ENCODE measurements around the gene ZYG11B.
A peak's percentile ranks its signal among the peaks of the same experiment; 100 is the strongest.
"Not testable (repeated sequence)": the region's sequence is repeated elsewhere in the genome, so short reads cannot be mapped to it uniquely, and the experiment has no call there.

Gene ZYG11B

DNA sequence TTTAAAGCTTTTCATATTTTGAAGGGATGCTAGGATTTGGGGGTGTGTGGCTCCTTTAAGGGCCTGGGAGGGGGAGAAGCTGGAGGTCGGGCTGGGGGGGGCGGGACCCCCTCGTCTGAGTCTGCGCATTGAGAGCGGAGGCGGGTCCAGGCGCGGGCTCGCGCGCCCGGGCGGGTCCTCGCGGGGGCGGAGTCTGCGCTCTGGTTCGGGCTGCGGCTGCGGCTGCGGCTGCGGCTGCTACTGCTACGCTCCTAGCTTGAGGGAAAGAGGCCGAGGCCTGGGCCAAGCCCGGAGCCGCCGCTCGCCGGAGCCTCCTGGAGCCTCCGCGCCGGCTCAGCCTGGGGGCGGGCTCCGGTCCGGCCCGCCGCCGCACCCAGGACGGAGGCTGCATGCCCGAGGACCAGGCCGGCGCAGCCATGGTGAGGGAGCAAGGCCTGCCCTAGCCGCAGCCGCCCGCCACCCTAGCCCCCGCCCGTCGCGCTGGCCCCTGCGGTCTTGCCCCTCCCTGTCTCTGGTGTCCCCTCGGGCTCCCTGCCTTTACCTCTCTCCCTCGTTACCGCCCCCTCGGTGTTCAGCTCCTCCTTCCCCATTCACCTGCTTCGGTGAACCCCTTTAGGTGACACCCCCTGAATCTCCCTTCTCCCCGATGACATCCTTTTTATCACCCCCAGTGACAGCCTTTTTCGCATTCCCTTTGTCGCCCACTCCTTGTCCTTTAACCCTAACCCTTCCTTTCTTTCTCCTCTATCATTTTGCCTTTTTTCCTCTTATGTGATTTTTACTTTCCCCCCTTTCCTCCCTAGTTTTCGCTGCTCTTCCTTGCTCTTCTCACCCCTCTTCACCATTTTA, at the start of gene ZYG11B:
ZYG11B (plus strand) TSS at position 189 of the 849 bp plus-strand sequence; CDS start at position 390, 201 bp downstream.
- peak; percentile 70 to 88 (median 83) for DNase-seq (ENCODE audit: low read depth in 3 of 3)

DNA sequence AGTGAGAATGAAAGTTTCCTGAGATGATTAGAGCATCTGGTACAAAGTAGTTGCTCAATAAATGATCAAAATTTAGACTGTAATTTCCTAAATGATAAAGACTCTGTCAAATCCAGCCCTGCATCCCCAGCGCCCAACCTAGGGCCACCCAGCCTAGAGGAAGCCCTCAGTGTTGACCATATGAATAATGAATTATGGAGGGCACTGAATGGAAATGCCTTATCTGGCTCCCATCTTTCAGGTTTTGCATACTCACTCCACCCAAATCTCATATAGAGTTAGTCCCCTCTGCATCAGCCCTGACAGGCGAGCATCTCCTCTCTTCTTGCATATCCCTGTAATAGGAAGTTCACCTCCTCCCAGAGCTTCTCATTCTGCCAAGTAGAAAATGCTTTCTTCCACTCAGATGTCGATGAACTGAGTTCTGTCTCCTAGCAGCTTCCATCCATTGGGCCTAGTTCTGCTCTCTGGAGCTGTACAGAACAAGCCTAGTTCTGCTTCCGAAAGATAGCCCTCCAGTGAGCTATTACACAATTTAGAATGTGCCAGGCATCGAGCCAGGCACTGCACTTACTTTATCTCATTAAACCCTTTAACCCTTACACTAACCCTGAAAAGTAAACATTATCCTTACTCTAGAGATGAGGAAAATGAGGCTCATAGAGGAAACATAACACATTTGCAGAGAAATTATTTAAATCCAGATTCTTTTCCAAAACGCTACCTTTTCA, 49.0 kb upstream of the ZYG11B start:
- no peak for DNase-seq (ENCODE audit: low read depth in 3 of 3)

- no peak for DNase-seq (ENCODE audit: low read depth in 3 of 3)
Observed at GRCh38 chr1:52679048-52679447, 47.2 kb upstream of the ZYG11B start.

GRCh38 chr1:52679498-52679897, 46.8 kb upstream of the ZYG11B start:
- DNase-seq (ENCODE audit: low read depth in 3 of 3): no peak

DNA sequence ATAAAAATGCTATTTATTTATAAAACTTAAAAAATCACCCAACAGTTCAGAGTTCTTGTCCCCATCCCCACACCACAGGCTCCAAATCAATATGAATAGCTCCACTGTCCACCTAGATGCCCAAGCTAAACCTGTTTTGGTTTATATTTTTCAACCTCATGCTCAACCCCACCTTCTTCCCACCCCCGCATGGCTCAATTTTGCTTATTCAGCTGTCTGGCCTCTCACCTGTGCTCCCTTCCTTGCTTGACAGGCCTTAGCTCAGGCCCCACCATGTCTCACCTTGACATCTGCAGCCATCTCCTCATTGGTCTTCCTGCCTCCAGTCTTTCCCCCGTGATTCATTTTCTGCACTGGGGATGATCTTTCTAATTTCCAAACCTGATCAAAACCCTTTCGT, 45.9 kb upstream of the ZYG11B start:
- no peak for DNase-seq (ENCODE audit: low read depth in 3 of 3)

DNA sequence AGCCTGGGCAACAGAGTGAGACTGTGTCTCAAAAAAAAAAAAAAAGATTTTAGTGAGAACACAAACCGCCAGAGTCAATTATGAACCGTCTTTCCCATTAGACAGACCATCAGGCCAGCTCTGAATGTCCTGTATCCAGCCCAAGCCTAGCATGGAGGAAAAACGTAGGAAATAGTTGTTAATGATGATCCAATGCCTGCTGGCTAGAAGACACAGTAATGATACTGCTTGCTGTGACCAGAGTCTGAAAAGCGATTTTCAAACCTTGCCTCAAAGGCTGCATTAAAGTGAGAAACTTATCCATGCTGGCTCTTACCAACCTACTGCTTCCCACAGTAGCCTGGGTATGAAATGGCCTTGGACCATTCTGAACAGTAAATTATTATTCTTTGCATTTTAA, 45.1 kb upstream of the ZYG11B start:
- DNase-seq (ENCODE audit: low read depth in 3 of 3): no peak

DNA sequence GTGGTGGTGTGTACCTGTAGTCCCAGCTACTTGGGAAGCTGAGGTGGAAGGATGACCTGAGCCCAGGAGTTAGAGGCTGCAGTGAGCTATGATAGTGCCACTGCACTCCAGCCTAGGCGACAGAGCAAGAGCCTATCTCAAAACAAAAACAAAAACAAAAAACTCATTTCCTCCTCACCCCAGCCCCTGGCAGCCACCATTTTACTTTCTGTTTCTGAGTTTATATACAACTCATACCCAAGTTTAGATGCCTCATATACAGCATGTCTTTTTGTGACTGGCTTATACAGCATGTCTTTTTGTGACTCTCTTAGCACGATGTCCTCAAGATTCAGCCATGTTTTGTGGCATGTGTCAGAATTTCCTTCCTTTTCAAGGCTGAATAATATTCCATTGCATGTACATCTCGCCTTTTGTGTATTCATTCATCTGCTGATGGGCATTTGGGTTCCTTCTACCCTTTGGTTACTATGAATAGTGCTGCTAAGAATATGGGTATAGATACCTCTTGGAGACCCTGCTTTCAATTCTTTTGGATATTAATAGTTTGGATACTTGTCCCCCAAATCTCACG, 42.8 kb upstream of the ZYG11B start:
- no peak for DNase-seq (ENCODE audit: low read depth in 3 of 3)

- no peak for DNase-seq (ENCODE audit: low read depth in 3 of 3)
Observed at GRCh38 chr1:52684545-52684944, 41.7 kb upstream of the ZYG11B start.

DNA sequence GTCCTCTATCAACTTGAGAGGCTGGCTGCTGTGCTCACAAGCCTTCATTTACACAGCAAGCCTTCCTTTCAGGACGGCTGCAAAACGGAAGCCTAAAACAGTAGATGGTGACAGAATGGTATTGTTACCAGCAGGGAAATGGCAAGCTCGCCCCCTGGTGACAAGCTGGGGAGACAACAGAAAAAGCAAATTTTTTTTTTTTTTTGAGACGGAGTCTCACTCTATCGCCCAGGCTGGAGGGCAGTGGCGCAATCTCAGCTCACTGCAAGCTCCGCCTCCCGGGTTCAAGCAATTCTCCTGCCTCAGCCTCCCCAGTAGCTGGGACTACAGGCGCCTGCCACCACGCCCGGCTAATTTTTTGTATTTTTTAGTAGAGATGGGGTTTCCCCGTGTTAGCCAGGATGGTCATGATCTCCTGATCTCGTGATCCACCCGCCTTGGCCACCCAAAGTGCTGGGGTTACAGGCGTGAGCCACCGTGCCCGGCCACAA, 39.9 kb upstream of the ZYG11B start:
- peak; percentile 49 to 61 (median 58) for DNase-seq (ENCODE audit: low read depth in 3 of 3)

DNA sequence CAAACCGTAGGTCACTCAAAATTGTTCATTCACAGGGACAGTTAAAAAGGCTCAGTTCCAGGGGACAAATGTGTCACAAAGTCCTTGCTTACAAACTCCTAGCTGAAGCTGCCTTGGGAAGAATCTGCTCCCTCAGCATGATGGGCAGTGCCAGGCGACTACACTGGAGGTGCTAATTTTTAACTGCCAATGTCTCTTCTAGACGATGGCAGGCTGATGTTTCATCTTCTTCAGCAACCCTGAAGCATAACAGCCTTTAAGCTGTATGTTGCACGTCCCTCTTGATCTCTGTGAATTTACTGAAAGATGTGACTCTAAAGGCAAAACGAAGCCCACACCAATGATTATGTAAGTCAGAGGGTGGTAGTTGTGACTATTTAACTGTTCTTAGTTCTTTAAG, 39.4 kb upstream of the ZYG11B start:
- DNase-seq (ENCODE audit: low read depth in 3 of 3): no peak

DNA sequence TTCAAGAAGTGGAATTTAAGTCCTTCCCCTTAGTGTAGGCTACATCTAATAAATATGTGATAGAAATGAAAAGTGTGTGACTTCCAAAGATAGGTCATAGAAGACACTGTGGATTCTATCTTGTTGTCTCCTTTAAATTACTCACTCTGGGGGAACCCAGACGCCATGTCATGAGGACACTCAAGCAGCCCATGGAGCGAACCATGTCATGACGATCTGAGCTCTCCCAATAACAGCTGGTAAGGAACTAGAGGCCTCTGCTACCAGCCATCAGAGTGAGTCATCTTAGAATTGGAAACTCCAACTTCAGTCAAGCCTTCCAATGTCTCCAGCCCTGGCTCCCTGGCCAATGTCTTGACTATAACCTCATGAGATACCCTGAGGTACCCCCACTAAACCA, 34.4 kb upstream of the ZYG11B start:
- DNase-seq (ENCODE audit: low read depth in 3 of 3): no peak

DNA sequence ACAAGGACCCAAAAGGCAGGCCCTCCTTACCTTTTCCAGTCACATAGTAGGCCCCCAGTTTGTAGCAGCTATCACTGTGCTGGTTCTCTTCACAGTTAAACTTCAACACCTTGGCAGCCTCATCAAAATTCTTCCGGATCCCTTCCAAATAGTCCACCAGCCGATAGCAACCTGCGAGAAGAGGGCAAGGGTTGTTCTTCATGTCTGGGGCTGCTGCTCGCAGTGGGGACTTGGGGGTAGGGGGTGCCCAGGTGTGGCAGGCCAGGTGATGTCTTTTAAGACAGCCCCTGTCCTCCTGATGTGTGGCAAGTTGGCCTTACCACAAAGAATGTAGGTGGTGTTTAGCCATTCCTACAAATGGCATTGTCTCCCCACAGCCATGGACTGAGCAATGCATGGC, 33.6 kb upstream of the ZYG11B start:
- DNase-seq (ENCODE audit: low read depth in 3 of 3): no peak

DNA sequence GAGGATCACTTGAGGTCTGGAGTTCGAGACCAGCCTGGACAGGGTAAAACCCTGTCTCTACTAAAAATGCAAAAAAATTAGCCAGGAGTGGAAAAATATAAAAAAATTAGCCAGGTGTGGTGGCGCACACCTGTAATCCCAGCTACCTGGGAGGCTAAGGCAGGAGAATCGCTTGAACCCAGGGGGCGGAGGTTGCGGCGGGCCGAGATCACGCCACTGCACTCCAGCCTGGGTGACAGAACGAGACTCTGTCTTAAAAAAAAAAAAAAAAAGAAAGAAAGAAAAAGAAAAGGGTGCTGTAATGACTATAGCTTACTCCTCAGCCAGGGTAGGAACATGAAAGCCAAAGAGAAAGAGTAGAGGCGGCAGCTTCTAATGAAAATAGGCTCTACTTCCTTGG, 32.9 kb upstream of the ZYG11B start:
- DNase-seq (ENCODE audit: low read depth in 3 of 3): not testable (repeated sequence)

GRCh38 chr1:52693843-52694242, 32.4 kb upstream of the ZYG11B start:
- no peak for DNase-seq (ENCODE audit: low read depth in 3 of 3)

DNA sequence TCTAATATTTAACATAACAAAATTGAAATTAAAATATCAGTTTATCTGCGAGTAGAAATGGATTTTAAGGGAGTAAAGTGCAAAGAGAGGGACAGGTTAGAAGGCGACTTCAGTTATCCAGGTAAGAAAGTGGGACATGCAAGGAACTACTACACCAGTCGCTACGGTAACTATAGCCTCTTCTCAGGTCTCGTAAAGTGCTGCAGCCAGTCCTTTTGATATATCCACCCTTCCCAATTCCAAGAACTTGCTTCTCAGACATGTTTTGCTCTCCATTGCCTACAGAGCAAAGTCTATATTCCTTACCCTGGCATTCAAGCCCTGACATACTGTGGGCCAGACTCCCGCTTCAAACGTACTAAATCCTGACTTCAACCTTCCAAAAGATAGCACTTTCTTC, 30.6 kb upstream of the ZYG11B start:
- DNase-seq (ENCODE audit: low read depth in 3 of 3): no peak

- peak; percentile 47 to 63 (median 47) for DNase-seq (ENCODE audit: low read depth in 3 of 3)
Observed at GRCh38 chr1:52697795-52698674, 28.2 kb upstream of the ZYG11B start, which contains the start of gene COA7. Gene COA7 (minus strand): TSS chr1:52698347. CDS start chr1:52698326, 21 bp downstream.

DNA sequence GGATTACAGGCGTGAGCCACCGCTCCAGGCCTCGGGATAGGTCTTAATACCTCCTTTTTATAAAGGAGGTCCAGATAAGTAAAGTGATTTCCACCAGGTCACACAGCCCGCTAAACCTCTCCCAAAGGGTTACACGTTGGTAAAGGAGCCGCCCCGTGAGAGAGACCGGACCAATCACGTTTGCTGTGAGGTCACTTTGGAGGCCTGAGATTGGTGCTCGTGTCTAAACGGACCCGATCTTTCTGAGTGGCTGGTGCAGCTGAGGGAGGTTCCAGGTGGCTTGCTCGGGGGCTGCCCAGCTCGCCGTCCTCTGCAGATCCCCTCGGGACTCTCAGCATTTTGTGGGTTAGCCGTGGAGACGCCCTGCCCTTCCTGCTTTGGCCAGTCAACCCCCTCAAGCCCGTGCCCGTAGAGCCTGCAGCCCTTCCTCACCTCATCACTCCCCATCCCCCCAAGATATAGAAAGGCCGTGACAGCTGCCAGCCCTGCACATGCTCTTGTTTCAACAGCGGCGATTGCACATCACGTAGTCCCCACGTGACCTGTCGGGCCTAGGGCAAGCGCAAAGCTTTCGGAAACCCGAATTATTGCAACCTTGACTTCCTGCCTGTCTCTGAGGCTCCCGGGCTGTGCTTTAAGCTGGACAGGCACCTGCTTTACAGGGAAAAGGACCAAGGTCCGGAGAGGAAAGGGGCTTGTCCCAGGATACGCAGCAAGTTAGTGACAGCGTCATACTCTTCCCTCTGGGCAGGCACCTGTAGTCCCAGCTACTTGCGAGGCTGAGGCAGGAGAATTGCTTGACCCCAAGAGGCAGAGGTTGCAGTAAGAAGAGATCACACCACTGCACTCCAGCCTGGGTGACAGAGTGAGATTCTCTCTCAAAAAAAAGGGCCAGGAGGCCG, 23.1 kb upstream of the ZYG11B start:
- DNase-seq (ENCODE audit: low read depth in 3 of 3): peak; percentile 56 to 77 (median 72)

GRCh38 chr1:52706136-52706670, 20.1 kb upstream of the ZYG11B start:
- no peak for DNase-seq (ENCODE audit: low read depth in 3 of 3)

- DNase-seq (ENCODE audit: low read depth in 3 of 3): no peak
Observed at GRCh38 chr1:52706941-52707926, 19.0 kb upstream of the ZYG11B start.

Measured in stimulated activated CD4-positive, alpha-beta T cell treated with anti-CD3 and anti-CD28 coated beads, TNF-alpha, amount 100 ng/mL, for 48 hours (primary cell).